GM21447 (cell line): ENCODE measurements around the gene BLVRA.
"Not testable (repeated sequence)": the region's sequence is repeated elsewhere in the genome, so short reads cannot be mapped to it uniquely, and the experiment has no call there.

Experiments used
- ATAC-seq: cut with Tn5 transposase; IDR thresholded peaks from one replicate; pipeline ENCODE4 v1.9.1; 2021; ENCODE audit not compliant: unreplicated experiment

The BLVRA gene

DNA sequence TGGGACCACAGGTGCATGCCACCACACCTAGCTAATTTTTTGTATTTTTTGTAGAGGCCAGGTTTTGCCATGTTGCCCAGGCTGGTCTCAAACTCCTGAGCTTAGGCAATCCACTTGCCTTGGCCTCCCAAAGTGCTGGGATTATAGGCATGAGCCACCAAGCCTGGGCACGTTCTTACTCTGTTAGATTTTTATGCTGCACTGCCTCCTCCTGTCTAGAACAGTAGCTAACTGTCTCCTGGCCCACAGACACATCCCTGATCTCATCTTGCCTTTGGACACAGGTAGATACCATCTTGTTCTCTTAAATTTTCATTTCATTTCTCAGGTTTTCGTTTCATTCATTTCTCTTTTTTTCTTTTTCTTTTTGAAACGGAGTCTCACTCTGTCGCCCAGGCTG is 41.1 kb downstream of the BLVRA start:
- no peak for ATAC-seq

DNA sequence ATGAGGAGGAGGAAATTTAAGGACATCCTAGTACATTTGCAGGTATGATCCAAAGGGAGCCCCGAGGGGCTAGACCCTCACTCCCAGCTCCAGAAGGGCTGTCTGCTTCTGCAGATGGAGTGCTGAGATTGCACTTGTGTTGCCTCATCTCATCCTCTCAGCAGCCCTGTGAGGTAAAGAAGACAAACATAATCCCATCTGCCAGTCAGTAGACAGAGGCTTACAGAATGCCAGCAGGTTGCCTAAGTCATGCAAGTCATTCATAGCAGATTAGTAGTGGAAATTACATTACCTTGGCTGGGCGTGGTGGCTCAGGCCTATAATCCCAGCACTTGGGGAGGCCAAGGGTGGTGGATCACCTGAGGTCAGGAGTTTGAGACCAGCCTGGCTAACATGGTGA is 45.4 kb downstream of the BLVRA start:
- ATAC-seq: no peak

DNA sequence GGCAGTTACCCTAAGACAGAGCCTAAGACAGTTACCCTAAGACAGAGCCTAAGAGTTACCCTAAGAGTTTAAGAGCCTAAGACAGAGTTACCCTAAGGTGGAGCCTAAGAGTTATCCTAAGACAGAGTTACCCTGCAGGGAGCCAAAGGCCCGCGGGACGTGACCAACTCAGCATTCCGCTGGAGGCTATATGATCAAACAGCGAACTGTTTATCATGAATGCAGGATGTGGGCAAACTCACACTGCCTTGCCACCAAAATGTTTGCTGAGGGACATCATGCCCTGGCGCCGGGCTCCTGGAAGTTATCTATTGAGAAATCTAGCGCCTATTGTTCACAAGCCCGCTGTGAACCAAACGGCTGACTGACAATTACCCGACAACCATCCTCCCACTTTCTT is 49.9 kb downstream of the BLVRA start:
- no peak for ATAC-seq

DNA sequence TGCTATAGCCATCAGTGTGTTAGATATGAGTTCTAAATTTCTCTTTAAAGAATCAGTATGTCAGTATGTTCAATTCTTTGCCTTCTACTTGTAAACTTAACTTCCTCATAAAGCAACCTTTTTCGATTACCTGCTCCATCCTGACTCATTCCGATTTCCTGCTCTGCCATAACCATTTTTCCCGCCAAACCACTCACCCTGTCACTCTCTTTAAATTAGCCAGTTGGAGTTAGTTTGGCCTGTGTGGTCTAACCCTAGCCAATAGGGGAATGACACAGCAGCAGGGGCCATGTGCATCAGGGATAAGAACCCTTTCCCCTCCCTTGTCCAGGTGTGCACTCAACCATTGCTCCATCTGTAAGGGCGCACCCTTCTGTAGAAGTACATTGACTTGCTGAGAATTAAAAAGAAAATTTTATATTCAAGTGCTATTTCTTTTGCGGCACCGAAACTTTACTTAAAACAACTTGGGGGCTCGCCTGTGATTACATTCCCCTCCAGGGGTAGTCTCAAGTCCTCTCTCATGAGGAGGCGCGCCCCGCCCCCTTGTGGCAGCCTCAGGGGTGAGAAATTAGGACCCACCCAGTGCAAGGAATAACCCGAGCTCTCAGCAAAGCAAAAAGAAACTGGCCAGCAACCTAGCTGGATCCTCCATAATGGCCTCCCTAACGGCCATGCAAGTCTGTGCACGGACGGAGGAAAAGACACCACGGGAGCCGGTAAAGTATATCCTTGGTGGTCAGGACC is 51.9 kb downstream of the BLVRA start:
- not testable (repeated sequence) for ATAC-seq

DNA sequence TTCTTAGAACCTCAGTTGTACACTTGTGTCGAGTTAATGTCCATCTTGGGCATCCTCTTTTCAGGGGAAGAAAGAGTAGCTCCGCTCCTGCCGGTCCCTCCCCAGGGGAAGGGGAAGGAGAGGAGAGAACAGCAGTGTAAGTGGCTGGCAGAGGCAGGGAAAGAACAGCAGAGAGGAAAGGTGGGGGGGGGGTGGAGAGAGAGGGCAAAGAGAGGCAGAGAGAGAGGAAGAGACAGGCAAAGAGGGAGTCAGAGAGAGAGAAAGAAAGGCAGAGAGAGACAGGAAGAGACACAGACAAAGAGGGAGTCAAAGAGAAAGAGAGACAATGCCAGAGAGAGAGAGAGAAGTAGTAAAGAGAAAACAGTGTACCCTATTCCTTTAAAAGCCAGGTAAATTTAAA is 56.9 kb downstream of the BLVRA start:
- no peak for ATAC-seq

DNA sequence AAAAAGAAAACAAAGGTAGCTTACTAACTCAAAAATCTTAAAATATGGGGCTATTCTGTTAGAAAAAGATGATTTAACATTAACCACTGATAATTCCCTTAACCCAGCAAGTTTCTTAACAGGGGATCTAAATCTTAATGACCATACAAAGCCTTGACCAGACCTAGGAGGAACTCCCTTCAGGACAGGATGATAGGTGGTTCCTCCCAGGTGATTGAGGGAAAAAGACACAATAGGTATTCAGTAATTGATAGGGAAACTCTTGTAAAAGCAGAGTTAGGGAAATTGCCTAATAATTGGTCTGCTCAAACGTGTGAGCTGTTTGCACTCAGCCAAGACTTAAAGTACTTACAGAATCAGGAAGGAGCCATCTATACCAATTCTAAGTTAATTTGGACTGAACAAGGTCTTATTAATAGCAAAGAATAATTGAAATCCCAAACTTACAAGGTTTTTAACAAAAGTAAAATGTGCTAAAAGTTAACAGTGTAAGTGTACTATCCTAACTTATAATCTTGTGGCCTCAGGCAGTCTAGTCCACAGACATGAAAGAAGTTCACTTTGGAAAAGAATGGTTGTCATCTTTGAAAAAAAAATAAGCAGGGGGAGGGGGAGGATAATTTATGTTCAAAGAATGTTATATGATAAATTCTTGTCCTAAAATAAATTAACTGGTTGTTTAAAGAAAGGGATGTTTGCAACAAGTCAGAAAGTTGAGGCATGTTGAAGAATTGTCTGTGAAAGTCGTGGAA is 57.7 kb downstream of the BLVRA start:
- ATAC-seq: not testable (repeated sequence)

DNA sequence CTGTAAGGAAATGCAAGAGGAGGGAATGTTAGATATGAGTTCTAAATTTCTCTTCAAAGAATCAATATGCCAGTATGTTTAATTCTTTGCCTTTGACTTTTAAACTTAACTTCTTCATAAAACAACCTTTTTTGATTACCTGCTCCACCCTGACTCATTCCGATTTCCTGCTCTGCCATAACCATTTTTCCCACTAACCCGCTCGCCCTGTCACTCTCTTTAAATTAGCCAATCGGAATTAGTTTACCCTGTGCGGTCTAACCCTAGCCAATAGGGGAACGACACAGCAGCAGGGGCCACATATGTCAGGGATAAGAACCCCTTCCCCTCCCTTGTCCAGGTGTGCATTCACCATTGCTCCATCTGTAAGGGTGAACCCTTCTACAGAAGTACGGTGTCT is 64.9 kb downstream of the BLVRA start:
- not testable (repeated sequence) for ATAC-seq

DNA sequence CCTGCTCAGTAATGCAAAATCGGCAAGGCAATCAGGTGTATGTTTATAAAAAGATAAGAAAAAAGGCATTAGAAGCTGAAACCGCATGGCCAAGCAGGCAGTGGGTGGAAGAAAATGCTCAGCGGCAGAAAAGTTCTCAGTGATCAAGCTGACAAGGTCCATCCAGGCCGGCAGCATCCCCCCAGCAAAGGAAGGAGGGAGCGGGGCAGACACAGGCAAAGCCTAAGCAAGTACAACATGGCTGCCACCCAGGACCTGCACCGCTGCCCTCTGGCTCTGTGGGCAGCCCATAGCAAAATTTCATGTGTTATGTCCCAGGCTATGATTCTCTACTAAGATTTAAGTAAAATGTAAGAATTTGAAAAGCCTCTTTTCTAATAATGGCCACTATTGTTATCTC is 65.5 kb downstream of the BLVRA start:
- ATAC-seq: no peak

DNA sequence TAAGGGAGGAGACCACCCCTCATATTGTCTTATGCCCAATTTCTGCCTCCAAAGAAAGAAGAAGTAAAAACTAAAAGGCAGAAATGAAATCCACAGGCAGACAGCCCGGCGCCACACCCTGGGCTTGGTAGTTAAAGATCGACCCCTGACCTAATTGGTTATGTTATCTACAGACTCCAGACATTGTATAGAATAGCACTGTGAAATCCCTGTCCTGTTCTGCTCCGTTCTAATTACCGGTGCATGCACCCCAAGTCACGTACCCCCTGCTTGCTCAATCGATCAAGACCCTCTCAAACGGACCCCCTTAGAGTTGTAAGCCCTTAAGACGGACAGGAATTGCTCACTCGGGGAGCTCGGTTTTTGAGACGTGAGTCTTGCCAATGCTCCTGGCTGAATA is 66.0 kb downstream of the BLVRA start:
- not testable (repeated sequence) for ATAC-seq

DNA sequence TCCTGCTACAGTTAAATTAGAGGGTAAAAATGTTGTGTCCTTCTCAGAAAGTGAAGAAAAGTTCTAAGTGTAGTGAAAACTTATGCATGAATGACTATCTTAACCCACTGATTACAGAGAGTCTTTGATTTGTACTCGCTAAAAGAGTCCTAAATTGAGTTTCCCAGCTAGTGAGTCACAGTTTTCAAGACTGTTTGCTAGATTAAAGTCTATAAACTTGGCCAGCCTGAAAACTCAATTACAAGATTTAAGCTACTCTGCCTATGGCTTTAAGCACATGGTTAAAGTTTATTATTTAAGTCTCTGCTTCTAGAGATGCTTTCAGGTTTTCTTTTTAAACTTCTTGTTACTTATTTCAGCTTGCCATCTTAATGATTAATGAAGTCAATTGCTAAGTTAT is 66.5 kb downstream of the BLVRA start:
- no peak for ATAC-seq

DNA sequence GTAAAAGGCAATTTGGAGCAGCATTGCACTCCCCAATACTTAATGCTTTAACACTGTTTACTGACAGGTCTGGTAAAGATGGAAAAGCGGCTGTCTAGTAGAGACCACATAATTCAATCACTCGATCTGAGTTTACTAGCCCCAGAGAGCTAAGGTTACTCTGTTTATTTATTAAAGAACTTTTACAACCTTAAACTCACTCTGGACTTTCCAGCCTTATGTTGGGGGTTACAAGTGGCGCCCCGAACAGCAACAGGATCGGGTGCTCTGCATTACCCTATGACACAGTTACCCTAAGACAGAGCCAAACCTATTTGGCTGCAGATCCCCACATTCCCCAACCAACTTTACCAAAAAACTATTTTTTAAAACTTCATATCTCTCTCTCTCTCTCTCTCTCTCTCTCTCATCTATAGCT is 66.9 kb downstream of the BLVRA start:
- no peak for ATAC-seq

DNA sequence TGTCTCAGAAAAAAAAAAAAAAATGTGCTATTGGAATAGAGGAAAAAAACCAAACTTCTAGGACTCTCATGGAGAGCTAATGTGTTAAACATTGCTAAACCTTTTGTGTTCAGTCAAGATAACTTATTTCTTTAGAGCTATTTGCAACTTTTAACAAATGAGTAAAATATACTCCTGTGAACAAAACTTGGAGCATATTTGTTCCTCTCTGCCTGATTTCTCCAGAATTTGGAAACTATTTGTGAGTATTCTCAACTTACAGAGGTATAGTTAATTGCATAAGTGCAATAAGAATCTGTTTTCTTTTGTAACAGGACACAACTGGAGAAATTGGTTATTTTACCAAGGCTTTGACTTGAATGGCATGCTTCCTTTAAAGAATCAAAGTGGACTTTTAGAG is 72.4 kb downstream of the BLVRA start:
- not testable (repeated sequence) for ATAC-seq

DNA sequence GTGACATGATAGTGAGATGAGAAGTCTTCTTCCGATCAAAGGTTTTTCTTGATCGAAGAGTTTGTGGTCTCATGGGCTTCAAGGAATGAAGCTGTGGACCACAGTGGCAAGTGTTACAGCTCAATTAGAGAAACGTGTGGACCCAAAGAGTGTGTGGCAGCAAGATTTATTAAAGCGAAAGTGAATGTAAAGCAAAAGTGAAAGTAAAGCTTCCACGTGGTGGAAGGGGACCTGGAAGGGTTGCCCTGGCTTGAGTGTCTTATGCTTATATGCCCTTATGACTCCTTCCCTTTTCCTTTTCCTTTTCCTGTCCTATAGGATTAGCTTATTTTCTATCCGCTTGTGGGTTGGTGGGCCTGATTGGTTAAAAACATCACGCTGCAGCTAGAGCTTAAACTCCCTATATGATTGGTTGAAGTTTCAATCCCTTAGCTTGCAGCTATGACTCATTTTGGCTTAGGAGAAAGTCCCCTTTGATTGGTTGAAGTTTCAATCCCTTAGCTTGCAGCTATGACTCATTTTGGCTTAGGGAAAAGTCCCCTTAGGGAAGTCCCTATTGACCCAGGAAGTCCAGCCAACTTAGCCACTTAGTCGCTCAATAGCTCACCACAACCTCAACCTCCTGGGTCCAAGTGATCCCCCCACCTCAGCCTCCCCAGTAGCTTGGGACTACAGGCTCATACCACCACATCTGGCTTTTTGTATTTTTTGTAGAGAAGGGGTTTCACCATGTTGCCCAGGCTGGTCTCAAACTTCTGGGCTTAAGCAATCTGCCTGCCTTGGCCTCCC is 76.2 kb downstream of the BLVRA start:
- peak; percentile 66 for ATAC-seq

DNA sequence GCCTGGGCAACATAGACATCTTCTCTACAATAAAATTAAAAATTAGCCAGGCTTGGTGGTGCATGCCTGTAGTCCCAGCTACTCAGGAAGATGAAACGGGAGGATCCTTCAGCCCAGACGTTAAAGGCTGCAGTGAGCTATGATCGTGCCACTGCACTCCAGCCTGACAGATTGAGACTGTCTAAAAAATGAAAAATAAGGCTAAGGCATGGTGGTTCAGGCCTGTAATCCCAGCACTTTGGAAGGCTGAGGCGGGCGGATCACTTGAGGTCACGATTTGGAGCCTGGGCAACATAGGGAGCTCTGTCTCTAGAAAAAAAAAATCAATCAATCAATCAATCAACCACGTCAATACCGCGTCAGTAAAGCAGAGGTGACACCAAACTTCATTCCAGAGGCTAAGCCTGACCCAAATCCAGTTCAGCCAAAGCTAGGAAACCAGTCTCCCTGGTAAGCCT is 79.8 kb downstream of the BLVRA start:
- ATAC-seq: no peak

DNA sequence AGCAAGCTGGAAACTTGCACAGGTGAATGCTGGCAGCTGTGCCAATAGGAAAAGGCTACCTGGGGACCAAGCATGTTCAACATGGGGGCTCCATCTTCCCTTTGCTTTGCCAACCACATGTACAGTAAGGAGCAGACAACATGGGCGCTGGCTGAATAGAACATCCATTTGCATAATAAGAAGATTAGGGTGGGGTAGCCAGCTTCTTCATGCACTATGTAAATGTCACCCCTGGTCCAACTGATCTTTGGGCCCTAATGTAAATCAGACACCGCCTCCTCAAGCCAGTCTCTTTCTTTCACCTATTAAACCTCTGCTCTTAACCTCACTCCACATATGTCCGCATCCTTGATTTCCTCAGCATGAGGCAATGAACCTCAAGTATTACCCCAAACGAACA is 84.8 kb downstream of the BLVRA start:
- no peak for ATAC-seq

DNA sequence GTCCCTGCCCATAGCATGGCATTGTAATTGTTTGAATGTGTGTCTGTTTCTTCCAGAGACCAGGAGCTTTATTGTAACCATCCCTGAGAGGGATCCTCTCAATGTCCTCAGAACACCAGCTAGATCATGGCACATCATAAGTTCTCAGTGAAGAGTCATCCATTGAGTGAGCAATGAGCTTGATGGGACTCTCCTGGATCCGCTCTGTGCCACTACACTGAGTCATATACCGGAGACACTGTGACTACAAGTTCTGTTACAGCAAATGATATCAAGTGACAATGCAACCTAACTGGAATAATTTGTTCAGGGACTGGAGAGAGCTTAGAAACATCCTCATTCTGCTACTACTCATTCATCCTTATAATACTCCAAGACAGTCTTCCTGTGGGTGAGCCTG is 85.8 kb downstream of the BLVRA start:
- no peak for ATAC-seq

DNA sequence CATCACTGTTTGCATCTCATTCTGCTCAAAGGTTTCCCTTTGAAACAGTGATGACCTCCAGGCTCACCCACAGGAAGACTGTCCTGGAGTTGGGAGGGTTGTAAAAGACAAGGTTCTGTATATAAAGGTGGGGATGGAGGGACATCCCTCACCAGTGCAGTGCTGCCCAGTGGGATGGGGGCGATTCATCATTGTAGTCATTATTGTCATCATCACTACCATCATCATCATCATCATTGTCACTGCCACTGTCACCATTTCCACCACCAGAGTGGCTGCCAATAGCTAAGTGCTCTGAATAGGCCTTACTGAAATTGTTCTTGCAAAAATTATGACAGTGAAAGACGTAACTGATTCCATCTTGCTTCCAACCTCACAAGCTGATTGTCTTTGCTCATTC is 86.2 kb downstream of the BLVRA start:
- no peak for ATAC-seq

DNA sequence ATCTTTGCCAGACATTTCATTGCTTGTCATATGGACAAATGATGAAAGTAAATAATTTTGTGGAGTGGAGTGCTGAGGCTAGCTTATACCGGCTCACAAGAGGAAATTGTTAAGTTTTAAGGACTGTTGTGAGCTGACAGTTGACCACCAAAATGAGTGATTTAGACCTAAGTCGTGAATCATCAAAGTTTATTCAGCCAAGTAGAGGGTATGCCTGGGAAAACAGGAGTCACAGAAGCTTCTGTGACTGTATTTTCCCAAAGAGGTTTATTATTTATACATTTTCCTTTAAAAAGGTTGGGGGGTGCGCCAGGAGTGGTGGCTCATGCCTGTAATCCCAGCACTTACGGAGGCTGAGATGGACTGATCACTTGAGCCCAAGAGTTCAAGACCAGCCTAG is 89.0 kb downstream of the BLVRA start:
- ATAC-seq: no peak

DNA sequence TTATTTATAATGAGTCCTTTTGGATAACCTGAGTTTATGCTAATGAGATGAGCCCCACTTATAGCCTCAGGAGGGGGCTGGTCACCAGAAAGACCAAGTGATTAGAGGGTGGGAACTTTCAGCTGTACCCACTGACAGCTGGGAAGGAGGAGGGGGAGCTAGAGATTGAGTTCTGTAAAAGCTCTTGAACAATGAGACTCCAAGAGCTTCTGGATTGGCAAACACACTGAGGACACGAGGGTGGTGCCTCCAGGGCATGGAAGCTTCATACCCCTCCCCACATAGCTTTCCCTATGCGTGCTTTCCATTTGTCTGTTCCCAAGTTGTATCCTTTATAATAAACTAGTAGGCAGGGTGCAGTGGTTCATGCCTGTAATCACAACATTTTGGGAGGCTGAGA is 90.6 kb downstream of the BLVRA start:
- ATAC-seq: no peak

DNA sequence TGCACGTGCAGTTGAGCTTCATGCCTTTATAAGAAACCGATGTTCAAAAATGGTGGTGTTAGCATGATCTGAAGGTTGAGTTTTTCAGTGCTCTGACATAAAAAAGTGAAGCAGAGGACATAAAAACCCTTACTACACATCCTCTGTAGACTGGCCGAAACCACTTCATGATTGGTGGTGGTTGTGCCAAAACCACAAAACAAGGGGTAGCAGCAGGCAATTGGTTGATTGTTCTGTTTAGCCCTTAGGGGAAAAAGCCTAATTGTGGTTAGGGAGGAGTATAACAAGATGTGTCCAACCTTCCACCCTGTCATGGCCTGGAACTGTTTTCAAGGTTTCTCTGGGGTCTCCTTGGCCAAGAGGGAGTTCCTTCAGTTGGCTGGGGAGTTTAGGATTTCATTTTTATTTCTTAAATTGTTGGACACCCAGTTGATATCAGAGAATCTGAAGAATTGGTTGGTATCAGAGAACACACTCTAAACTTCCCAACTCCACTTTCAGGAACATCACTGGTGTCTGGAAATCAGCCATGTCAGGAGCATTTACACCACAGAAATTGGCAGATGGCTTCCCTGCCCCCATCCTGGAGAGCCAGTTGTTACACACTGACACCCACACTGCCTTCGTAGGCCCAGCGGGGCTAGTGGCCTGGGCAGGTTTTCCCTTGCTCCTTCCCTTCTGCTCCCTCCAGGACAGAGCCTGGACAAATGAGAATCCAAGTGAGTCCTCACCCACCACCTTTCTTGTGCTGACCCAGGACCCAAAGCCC is 92.1 kb downstream of the BLVRA start:
- ATAC-seq: no peak

DNA sequence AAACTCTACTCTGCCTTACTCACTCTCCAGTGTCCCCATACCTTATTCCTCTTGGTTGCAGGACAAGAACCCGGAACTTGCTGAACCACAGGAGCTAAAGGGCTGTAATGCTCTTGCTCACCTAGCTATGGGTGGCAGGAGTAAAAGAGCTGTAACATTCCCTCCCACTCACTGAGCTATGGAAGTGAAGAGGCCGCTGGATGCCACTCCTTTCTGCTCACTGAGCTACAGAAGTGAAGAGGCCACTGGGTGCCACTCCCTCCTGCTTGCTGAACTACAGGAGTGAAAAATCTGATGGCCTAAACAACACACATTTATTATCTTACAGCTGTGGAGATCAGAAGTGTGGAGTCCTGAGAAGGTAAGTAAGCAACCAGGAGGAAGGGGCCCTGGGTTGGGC is 93.3 kb downstream of the BLVRA start:
- no peak for ATAC-seq
